Body of pancreas (tissue), 4 donors: ENCODE data around the gene CRNKL1.

ENCODE experiments used
- POLR2A ChIP-seq, 3 donors: fragments of 450-650 bp; IDR thresholded peaks; one replicate each; pipeline ENCODE4 v1.6.1; 2016; ENCODE audit warnings: antibody characterized with exemption in 3 of 3, mild to moderate bottlenecking in 2 of 3
- TF ChIP-seq, protein P1 (sequence below), 7 experiments: fragments of 450-650 bp in 4 of 7; fragments of 200-600 bp in 3 of 7; sonication (generic) in 3 of 7; IDR thresholded peaks; one replicate each; pipeline ENCODE4 v1.5.1; 2016 to 2019; ENCODE audit warnings: antibody characterized with exemption in 7 of 7

DNA sequence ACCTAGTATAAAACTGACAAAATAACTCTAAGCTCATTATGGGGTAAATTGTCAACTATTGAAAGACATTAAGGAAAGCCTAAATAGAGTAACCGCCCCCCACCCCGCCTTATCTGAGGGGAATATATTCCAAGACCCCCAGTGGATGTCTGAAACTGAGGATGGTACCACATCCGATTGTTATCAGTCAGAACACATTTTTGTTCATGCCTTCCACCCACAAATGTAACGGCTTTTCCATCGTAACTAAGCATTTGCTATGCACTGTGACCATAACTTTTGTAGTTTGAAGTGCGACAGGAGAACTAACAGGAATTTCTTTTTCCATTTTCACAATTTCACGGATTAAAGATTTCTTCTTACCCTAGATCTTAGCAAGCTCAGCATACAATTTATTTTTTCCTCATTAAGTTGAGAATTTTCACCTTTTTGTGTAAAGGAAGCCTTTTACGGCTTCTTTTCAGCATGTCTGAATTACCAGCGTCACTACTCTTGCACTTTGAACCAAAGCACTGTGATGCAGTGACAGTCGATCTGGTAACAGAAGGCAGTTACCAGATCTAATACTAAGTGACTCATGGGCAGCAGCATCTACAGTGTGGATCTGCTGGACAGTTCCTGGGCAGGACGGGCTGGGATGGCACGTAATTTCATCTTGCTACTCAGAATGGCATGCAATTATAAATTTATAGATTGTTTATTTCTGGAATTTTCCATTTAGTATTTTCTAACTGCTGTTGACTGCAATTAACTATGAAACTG is 11.9 kb upstream of the CRNKL1 start:
- TF ChIP-seq, protein P1, sequence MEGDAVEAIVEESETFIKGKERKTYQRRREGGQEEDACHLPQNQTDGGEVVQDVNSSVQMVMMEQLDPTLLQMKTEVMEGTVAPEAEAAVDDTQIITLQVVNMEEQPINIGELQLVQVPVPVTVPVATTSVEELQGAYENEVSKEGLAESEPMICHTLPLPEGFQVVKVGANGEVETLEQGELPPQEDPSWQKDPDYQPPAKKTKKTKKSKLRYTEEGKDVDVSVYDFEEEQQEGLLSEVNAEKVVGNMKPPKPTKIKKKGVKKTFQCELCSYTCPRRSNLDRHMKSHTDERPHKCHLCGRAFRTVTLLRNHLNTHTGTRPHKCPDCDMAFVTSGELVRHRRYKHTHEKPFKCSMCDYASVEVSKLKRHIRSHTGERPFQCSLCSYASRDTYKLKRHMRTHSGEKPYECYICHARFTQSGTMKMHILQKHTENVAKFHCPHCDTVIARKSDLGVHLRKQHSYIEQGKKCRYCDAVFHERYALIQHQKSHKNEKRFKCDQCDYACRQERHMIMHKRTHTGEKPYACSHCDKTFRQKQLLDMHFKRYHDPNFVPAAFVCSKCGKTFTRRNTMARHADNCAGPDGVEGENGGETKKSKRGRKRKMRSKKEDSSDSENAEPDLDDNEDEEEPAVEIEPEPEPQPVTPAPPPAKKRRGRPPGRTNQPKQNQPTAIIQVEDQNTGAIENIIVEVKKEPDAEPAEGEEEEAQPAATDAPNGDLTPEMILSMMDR (IDR thresholded peaks at IDR 0.05): no peak
- no peak for TF ChIP-seq POLR2A (IDR thresholded peaks at IDR 0.05)
